Neural cell (in vitro differentiated cells): ENCODE measurements around the gene GABBR2. TPM values are rescaled to one million over a fixed set of nuclear protein-coding genes. Genes with fewer than 3 reads are reported as not detected.

Experiments
- H2AFZ ChIP-seq: fragments of 200-600, 300-800 bp; sonication (generic), shearing (Covaris generic); 2 replicates; pipeline ENCODE4 v1.6.0; 2014; ENCODE audit warnings: low read depth, mild to moderate bottlenecking, antibody characterized with exemption, low read length, moderate library complexity
- H3F3A ChIP-seq: fragments of 200-600 bp; shearing (Covaris generic); 2 replicates; pipeline ENCODE4 v1.6.1; 2016; ENCODE audit warnings: mild to moderate bottlenecking, moderate library complexity, mixed read lengths, antibody characterized with exemption, low read length; ENCODE audit not compliant: insufficient read depth, poor library complexity, severe bottlenecking
- H3K27ac ChIP-seq: fragments of 200-600, 300-800 bp; sonication (generic), shearing (Covaris generic); 2 replicates; pipeline ENCODE4 v1.5.1; 2014; ENCODE audit warnings: mild to moderate bottlenecking, low read length, moderate library complexity
- H3K27me3 ChIP-seq: fragments of 300-800, 200-600 bp; sonication (generic), shearing (Covaris generic); 2 replicates; pipeline ENCODE4 v1.6.0; 2014; ENCODE audit warnings: mild to moderate bottlenecking, low read depth, low read length, moderate library complexity; ENCODE audit not compliant: insufficient read depth
- H3K36me3 ChIP-seq: fragments of 300-800, 200-600 bp; sonication (generic), shearing (Covaris generic); 2 replicates; pipeline ENCODE4 v1.5.1; 2014; ENCODE audit warnings: mild to moderate bottlenecking, antibody characterized with exemption, low read length, moderate library complexity; ENCODE audit not compliant: insufficient read depth
- H3K4me2 ChIP-seq: fragments of 300-800, 200-600 bp; sonication (generic), shearing (Covaris generic); 2 replicates; pipeline ENCODE4 v1.6.0; 2014; ENCODE audit warnings: mild to moderate bottlenecking, low read length
- H3K4me3 ChIP-seq: fragments of 300-800, 200-600 bp; sonication (generic), shearing (Covaris generic); 2 replicates; pipeline ENCODE4 v1.5.1; 2014; ENCODE audit warnings: mild to moderate bottlenecking, low read length, moderate library complexity
- H3K79me2 ChIP-seq: fragments of 200-600 bp; shearing (Covaris generic); replicated peaks from 2 replicates; pipeline ENCODE4 v1.6.0; 2014; ENCODE audit warnings: mild to moderate bottlenecking, low read length, moderate library complexity; ENCODE audit not compliant: insufficient read depth
- H3K9ac ChIP-seq: fragments of 300-800, 200-600 bp; sonication (generic), shearing (Covaris generic); 2 replicates; pipeline ENCODE4 v1.6.1; 2016; ENCODE audit warnings: mild to moderate bottlenecking, low read length, mixed read lengths
- H3K9me2 ChIP-seq: fragments of 200-600 bp; shearing (Covaris generic); 2 replicates; pipeline ENCODE4 v1.6.1; 2016; ENCODE audit warnings: mild to moderate bottlenecking, low read length, mixed read lengths; ENCODE audit not compliant: insufficient read depth
- H3K9me3 ChIP-seq: fragments of 200-600, 300-800 bp; sonication (generic), shearing (Covaris generic); 2 replicates; pipeline ENCODE4 v1.6.1; 2016; ENCODE audit warnings: mild to moderate bottlenecking, mixed run types, low read length, moderate library complexity, mixed read lengths
- H4K20me1 ChIP-seq: fragments of 200-600 bp; shearing (Covaris generic); 2 replicates; pipeline ENCODE4 v1.6.1; 2016; ENCODE audit warnings: mild to moderate bottlenecking, mixed run types; ENCODE audit not compliant: insufficient read depth
- EP300 ChIP-seq: fragments of 450-650 bp; conservative IDR thresholded peaks from 2 replicates; pipeline ENCODE4 v1.6.1; 2014; ENCODE audit warnings: antibody characterized with exemption, mild to moderate bottlenecking, moderate library complexity; ENCODE audit not compliant: poor library complexity, severe bottlenecking
- EZH2 ChIP-seq: fragments of 200-600, 300-800 bp; shearing (Covaris generic), sonication (generic); IDR thresholded peaks from 2 replicates; pipeline ENCODE4 v1.6.1; 2014; ENCODE audit warnings: antibody characterized with exemption, low read length, borderline replicate concordance, mild to moderate bottlenecking; ENCODE audit not compliant: insufficient read depth, poor library complexity, severe bottlenecking
- MXI1 ChIP-seq: fragments of 450-650 bp; conservative IDR thresholded peaks from 2 replicates; pipeline ENCODE4 v1.6.1; 2014; ENCODE audit warnings: antibody characterized with exemption, mild to moderate bottlenecking; ENCODE audit not compliant: poor library complexity, severe bottlenecking
- POLR2AphosphoS5 ChIP-seq: IDR thresholded peaks from 2 replicates; pipeline ENCODE4 v1.6.1; 2012
- RAD21 ChIP-seq: fragments of 450-650 bp; conservative IDR thresholded peaks from 2 replicates; pipeline ENCODE4 v1.6.1; 2014; ENCODE audit warnings: antibody characterized with exemption, mild to moderate bottlenecking, moderate library complexity
- SMC3 ChIP-seq: fragments of 450-650 bp; conservative IDR thresholded peaks from 2 replicates; pipeline ENCODE4 v1.6.1; 2014; ENCODE audit warnings: antibody characterized with exemption, mild to moderate bottlenecking, moderate library complexity; ENCODE audit not compliant: poor library complexity
- TAF1 ChIP-seq: IDR thresholded peaks from 2 replicates; pipeline ENCODE4 v1.6.1; 2012; ENCODE audit warnings: low read depth
- polyA plus RNA-seq: library from polyadenylated mRNA; depleted of rRNA; stranded (reverse); fragments of >200 nt; gene quantifications from 2 replicates; pipeline ENCODE4 v1.2.3, GENCODE V29; 2014
- TF ChIP-seq, protein P1 (sequence below): IDR thresholded peaks from 2 replicates; pipeline ENCODE4 v1.6.1; 2012; ENCODE audit warnings: borderline replicate concordance
- TF ChIP-seq, protein P2 (sequence below): fragments of 450-650 bp; IDR thresholded peaks from 2 replicates; pipeline ENCODE4 v1.5.1; 2014; ENCODE audit warnings: antibody characterized with exemption, mild to moderate bottlenecking, moderate library complexity; ENCODE audit not compliant: poor library complexity, severe bottlenecking

Gene GABBR2
- polyA plus RNA-seq, 1 donor from 2014 or later, result 7.1 TPM

DNA sequence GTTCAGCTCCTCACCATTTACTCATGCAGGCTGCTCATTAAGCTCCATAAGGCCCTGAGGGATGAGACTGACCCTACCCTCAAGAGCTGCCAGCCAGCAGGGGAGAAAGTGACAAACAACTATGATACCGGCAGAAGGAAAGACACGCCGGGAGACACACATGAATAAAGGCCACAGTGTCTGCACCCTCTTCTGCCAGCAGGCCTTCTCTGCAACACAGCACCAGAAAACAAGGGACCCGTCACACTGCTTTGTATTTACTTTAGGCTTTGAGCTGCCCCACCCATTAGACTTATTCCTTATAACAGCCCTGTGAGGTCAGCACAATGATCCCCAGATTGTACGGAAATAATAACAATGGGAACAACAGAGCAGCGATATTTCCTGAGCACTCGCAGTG is 7.2 kb downstream of the GABBR2 start:
- Histone ChIP-seq H3K79me2 (no peaks in the 10 kb centered on the region), H3K27me3 (peaks cover 11% of the 10 kb centered on the region), H3K27ac (no peak overlapping the region), H2AFZ (no peak overlapping the region), H3F3A (no peaks in the 10 kb centered on the region), H3K9ac (no peak overlapping the region), H4K20me1 (no peaks in the 10 kb centered on the region), H3K9me2 (no peaks in the 10 kb centered on the region), H3K9me3 (peaks cover 3% of the 10 kb centered on the region), H3K4me3 (no peak overlapping the region), H3K36me3 (no peaks in the 10 kb centered on the region), H3K4me2 (no peak overlapping the region)
- TF ChIP-seq, protein P1, sequence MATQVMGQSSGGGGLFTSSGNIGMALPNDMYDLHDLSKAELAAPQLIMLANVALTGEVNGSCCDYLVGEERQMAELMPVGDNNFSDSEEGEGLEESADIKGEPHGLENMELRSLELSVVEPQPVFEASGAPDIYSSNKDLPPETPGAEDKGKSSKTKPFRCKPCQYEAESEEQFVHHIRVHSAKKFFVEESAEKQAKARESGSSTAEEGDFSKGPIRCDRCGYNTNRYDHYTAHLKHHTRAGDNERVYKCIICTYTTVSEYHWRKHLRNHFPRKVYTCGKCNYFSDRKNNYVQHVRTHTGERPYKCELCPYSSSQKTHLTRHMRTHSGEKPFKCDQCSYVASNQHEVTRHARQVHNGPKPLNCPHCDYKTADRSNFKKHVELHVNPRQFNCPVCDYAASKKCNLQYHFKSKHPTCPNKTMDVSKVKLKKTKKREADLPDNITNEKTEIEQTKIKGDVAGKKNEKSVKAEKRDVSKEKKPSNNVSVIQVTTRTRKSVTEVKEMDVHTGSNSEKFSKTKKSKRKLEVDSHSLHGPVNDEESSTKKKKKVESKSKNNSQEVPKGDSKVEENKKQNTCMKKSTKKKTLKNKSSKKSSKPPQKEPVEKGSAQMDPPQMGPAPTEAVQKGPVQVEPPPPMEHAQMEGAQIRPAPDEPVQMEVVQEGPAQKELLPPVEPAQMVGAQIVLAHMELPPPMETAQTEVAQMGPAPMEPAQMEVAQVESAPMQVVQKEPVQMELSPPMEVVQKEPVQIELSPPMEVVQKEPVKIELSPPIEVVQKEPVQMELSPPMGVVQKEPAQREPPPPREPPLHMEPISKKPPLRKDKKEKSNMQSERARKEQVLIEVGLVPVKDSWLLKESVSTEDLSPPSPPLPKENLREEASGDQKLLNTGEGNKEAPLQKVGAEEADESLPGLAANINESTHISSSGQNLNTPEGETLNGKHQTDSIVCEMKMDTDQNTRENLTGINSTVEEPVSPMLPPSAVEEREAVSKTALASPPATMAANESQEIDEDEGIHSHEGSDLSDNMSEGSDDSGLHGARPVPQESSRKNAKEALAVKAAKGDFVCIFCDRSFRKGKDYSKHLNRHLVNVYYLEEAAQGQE, result no peak
- TF ChIP-seq TAF1 (no peak), EP300 (no peak), MXI1 (no peak), SMC3 (no peak), POLR2AphosphoS5 (no peak), EZH2 (no peak), RAD21 (no peak)
- TF ChIP-seq, protein P2, sequence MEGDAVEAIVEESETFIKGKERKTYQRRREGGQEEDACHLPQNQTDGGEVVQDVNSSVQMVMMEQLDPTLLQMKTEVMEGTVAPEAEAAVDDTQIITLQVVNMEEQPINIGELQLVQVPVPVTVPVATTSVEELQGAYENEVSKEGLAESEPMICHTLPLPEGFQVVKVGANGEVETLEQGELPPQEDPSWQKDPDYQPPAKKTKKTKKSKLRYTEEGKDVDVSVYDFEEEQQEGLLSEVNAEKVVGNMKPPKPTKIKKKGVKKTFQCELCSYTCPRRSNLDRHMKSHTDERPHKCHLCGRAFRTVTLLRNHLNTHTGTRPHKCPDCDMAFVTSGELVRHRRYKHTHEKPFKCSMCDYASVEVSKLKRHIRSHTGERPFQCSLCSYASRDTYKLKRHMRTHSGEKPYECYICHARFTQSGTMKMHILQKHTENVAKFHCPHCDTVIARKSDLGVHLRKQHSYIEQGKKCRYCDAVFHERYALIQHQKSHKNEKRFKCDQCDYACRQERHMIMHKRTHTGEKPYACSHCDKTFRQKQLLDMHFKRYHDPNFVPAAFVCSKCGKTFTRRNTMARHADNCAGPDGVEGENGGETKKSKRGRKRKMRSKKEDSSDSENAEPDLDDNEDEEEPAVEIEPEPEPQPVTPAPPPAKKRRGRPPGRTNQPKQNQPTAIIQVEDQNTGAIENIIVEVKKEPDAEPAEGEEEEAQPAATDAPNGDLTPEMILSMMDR, result no peak

DNA sequence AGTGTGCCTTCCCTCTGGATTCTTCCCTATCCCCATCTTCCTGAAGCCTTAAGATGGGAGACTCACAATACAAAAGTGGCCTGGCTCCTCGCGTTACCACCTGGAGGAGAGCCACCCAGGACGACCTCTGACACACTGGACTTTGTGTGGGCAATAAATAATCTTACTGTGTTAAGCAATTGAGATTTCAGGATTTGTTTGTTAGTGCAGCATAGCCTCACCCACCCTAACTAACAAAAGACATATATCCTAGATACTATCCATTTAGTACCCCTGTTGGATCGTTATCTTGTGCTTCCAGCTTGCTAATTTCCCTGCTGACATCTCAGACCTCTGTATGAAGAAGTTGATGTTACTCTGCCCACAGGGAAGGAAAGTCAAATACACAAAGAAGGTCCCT is 7.9 kb downstream of the GABBR2 start:
- TF ChIP-seq, protein P2, result no peak
- no peaks in the 10 kb centered on the region for H3K9me2 ChIP-seq
- peaks cover 3% of the 10 kb centered on the region for H3K9me3 ChIP-seq
- no peaks in the 10 kb centered on the region for H3K36me3 ChIP-seq
- no peak overlapping the region for H3K4me2 ChIP-seq
- no peak overlapping the region for H3K9ac ChIP-seq
- H3K79me2 ChIP-seq, result no peaks in the 10 kb centered on the region
- peaks cover 11% of the 10 kb centered on the region for H3K27me3 ChIP-seq
- H4K20me1 ChIP-seq, result no peaks in the 10 kb centered on the region
- H3K4me3 ChIP-seq, result no peak overlapping the region
- H2AFZ ChIP-seq, result no peak overlapping the region
- no peaks in the 10 kb centered on the region for H3F3A ChIP-seq
- H3K27ac ChIP-seq, result no peak overlapping the region
